GM18909 (cell line): ENCODE measurements around the gene NOL4L.

Experiments
- ATAC-seq: cut with Tn5 transposase; IDR thresholded peaks from one replicate; pipeline ENCODE4 v1.9.1; 2021; ENCODE audit warnings: mild to moderate bottlenecking; ENCODE audit not compliant: unreplicated experiment, poor library complexity

Gene NOL4L

GRCh38 chr20:32452776-32453466, 132.2 kb downstream of the NOL4L start:
- ATAC-seq = no peak

DNA sequence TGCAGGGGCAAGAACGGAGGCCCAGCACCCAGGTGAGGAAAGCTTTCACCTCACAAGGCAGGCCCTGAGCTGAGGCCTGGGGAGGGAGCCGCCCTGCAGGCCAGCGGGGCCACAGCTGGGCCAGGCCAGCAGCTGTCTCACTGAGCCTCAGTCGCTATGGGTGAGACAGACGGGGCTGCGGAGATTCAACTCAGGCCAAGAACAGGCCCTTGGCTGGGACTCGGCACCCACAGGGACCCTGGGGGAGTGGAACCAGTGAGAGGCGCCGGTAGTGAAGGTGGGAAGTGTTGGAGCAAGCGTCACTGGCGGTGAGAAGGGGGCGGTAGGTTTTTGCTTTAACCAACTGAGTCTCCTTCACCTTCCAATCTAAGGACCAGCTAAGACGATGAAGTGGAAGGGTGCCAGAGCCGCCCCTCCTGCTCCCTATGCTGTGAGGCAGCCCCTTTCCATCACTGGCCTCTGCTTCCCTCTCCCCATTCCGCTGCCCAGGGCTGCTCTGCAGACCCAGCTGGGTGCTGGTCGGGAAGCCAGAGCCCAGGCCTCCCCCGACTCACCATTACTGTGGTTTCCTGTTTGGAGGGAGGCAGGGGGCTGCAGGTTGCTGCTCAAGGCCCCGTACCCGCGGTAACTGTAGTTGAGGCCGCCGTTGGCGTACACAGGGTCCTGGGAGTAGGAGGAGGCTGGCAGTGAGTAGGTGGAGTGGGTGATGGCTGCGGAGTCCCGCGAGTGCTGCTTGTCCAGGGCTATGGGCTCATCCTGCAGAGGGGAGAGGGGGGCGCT, 133.3 kb downstream of the NOL4L start:
- ATAC-seq = no peak

DNA sequence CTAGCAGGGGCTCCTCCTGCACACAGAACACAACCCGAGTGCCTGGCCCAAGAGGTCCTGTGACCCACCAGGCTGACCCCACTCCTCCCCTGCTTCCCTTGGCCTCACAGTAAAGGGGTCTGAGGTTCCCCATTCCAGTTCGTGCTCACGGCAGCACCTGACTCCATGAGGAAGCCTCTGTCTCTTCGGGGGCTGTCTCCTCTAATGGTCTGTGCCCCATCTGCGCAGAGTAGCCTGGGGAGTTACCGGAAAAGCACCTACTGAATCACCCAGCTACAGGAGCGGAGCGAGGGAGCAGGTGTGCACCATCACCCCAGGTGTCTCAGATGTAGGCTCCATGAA, 133.8 kb downstream of the NOL4L start:
- no peak for ATAC-seq

GRCh38 chr20:32450484-32451061, 134.6 kb downstream of the NOL4L start:
- ATAC-seq = no peak

- ATAC-seq = no peak
Measured at GRCh38 chr20:32449890-32450401, 135.2 kb downstream of the NOL4L start.

- ATAC-seq = no peak
Measured at GRCh38 chr20:32449057-32449889, 135.9 kb downstream of the NOL4L start.

- ATAC-seq = no peak
Measured at GRCh38 chr20:32448306-32449056, 136.7 kb downstream of the NOL4L start.

- ATAC-seq = no peak
Measured at GRCh38 chr20:32447136-32448027, 137.8 kb downstream of the NOL4L start.

DNA sequence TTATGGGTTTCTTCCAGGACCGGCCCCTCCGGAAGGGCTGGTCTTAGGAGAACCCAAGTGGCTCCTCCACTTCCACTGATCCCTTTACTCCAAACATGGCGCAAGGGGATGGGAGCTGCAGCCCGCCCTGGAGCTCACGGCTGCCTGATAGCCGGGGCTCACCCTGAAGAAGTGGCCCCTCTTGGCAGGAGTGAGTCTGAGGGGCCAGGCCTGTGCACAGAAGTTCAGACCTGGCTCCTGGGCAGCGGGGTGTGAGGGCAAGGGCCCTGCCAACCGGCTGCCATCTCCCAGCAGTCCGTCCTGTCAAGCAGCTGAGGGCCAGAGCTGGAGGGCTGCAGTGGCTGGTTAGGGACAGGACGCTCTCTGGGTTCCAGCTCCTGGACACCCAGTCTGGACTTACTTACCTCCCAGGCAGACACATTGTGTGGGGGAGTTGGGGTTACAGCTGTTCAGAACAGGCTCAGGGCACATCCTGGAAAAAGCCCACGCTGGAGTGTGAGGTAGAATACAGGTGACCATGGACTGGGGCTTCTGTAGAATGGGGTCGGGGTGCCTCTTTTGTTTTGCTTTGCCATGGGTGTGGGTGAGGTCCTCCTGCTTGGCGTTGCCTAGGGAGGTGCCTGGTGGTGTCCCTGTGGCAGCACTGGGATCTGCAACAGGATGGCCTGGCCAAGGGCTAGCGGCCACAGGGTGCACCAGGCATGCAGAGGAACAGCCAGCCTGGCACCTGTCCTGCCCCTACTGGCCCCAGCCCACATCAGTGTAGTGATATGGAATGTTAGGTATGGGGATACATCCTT, 138.6 kb downstream of the NOL4L start:
- ATAC-seq = no peak

DNA sequence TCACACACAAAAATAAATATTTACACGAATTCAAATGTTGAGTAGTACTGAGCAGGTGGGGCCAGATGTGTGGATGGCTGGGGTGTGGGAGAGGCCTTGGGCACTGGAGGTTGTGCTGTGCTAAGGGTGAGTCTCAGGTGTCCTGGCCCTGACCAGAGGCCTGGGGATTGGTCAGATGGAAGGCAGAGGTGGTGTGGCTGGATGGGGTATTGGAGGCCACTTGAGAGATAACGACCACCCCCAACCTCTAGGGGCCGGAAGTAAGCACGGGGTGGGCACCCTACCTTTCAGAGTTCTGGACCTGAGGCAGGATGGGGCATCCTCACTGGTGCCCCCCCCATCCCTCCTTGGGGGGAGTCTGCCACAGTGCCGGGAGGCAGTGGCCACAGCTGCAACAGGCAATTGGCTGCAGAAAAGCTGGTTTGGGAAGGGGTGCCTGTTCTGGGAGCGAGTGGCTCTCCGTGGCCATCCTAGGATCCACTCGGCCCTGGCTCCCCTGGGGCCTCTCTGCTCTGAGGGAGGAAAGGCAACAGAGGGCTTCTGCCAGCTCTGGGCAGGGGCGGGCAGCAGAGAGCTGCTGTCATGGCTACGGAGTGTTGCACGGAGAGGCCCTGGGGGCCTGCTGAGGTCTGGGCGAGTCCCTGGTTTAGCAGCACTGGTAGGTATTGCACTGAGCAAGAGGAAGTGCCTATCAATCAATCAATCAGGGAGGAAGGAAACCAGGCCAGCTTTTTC, 139.4 kb downstream of the NOL4L start:
- ATAC-seq = no peak

- no peak for ATAC-seq
Measured at GRCh38 chr20:32444474-32445220, 140.5 kb downstream of the NOL4L start.

GRCh38 chr20:32443386-32443974, 141.7 kb downstream of the NOL4L start:
- no peak for ATAC-seq

GRCh38 chr20:32442630-32443373, 142.3 kb downstream of the NOL4L start:
- no peak for ATAC-seq

DNA sequence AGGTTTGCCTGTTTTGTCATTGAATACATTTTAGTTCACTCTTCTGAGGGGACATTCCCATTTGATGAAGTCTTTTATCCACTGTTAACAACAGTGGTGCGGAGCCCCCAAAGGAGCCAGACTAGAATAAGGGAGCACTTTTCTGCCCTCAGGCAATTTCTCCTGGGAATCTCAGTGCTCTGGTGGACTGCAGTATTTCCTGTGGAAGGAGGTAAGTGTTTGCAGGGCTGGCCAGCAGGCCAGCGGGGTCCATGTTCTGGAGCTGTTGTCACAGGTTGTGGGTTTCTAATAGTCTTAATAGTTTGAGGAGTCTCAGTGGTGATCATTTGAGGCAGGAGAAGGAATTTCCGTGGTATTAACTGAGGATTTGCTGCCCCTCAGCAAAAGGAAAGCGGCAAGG, 143.5 kb downstream of the NOL4L start:
- ATAC-seq = no peak

GRCh38 chr20:32440758-32441078, 144.4 kb downstream of the NOL4L start:
- no peak for ATAC-seq
